CD14-positive monocyte (primary cell): ENCODE data around the gene NEDD1. TPM values are rescaled to one million over a fixed set of nuclear protein-coding genes. Genes with fewer than 3 reads are reported as not detected.

Source experiments
- DNase-seq, 3 donors: peaks; one replicate each; pipeline ENCODE4 v3.0.0-alpha.2; 2011 to 2022
- H2AFZ ChIP-seq: 2 replicates; pipeline ENCODE4 v1.6.0; 2012; ENCODE audit warnings: mild to moderate bottlenecking, low read depth, low read length, inconsistent platforms; ENCODE audit not compliant: insufficient read depth, poor library complexity, severe bottlenecking
- H3K27ac ChIP-seq, 2 donors: 1 replicate in 1 of 2; 2 replicates in 1 of 2; pipeline ENCODE4 v1.5.1; 2012 to 2013; ENCODE audit warnings: low read length in 2 of 2, control low read depth in 1 of 2, inconsistent platforms in 1 of 2, low read depth in 1 of 2, mild to moderate bottlenecking in 1 of 2
- H3K27me3 ChIP-seq, 2 donors: one replicate each; pipeline versions ENCODE4 v1.6.0 to v1.6.1; 2011 to 2013; ENCODE audit warnings: low read length in 2 of 2; ENCODE audit not compliant: control insufficient read depth in 2 of 2, insufficient read depth in 2 of 2
- H3K36me3 ChIP-seq, 2 donors: replicated peaks in 1 of 2; 1 replicate in 1 of 2; 2 replicates in 1 of 2; pipeline versions ENCODE4 v1.5.1 to v1.6.1; 2012 to 2013; ENCODE audit warnings: low read length in 2 of 2, control low read depth in 1 of 2, inconsistent platforms in 1 of 2, mild to moderate bottlenecking in 1 of 2; ENCODE audit not compliant: insufficient read depth in 2 of 2, control insufficient read depth in 1 of 2
- H3K4me1 ChIP-seq, 2 donors: 1 replicate in 1 of 2; 2 replicates in 1 of 2; pipeline versions ENCODE4 v1.5.1 to v1.6.1; 2012 to 2013; ENCODE audit warnings: low read length in 2 of 2, control low read depth in 1 of 2, inconsistent platforms in 1 of 2, mild to moderate bottlenecking in 1 of 2, moderate library complexity in 1 of 2; ENCODE audit not compliant: insufficient read depth in 2 of 2, control insufficient read depth in 1 of 2
- H3K4me2 ChIP-seq: replicated peaks from 2 replicates; pipeline ENCODE3; 2012; ENCODE audit warnings: low read length, moderate library complexity, mild to moderate bottlenecking; ENCODE audit not compliant: poor library complexity, severe bottlenecking; ENCODE audit errors: extremely low read depth
- H3K4me3 ChIP-seq, 3 experiments: fragments of 200-600 bp in 1 of 3; sonication (generic) in 1 of 3; replicated peaks in 1 of 3; 1 replicate in 2 of 3; 2 replicates in 1 of 3; pipeline ENCODE4 v1.5.1; 2011 to 2013; ENCODE audit warnings: low read length in 3 of 3, mild to moderate bottlenecking in 3 of 3, control low read depth in 2 of 3, low read depth in 2 of 3, inconsistent platforms in 1 of 3, moderate library complexity in 1 of 3
- H3K79me2 ChIP-seq: 2 replicates; pipeline ENCODE4 v1.6.0; 2012; ENCODE audit warnings: mild to moderate bottlenecking, control low read depth, inconsistent platforms, low read length, moderate library complexity; ENCODE audit not compliant: insufficient read depth
- H3K9ac ChIP-seq: 2 replicates; pipeline ENCODE4 v1.6.0; 2017; ENCODE audit warnings: low read length, mild to moderate bottlenecking; ENCODE audit not compliant: insufficient read depth, poor library complexity, severe bottlenecking
- H3K9me3 ChIP-seq, 2 donors: replicated peaks in 1 of 2; 1 replicate in 1 of 2; 2 replicates in 1 of 2; pipeline versions ENCODE4 v1.5.1 to v1.6.1; 2012 to 2013; ENCODE audit warnings: low read length in 2 of 2, control low read depth in 1 of 2; ENCODE audit not compliant: control insufficient read depth in 1 of 2, insufficient read depth in 1 of 2
- H4K20me1 ChIP-seq: 2 replicates; pipeline ENCODE4 v1.6.0; 2012; ENCODE audit warnings: mild to moderate bottlenecking, low read length, control low read depth, moderate library complexity; ENCODE audit not compliant: insufficient read depth
- H3K27ac Mint-ChIP-seq, 7 donors: one replicate each; pipeline ENCODE4 v1.8.0; 2020; ENCODE audit warnings: mild to moderate bottlenecking in 7 of 7, mixed read lengths in 7 of 7, moderate library complexity in 6 of 7, inconsistent platforms in 2 of 7
- H3K27me3 Mint-ChIP-seq, 3 donors: one replicate each; pipeline ENCODE4 v1.8.0; 2021 to 2022; ENCODE audit warnings: low read depth in 3 of 3, mild to moderate bottlenecking in 3 of 3, mixed read lengths in 3 of 3, moderate library complexity in 3 of 3, inconsistent platforms in 1 of 3
- H3K36me3 Mint-ChIP-seq, 2 donors: one replicate each; pipeline ENCODE4 v1.8.0; 2020; ENCODE audit warnings: mixed read lengths in 2 of 2, inconsistent platforms in 1 of 2, mild to moderate bottlenecking in 1 of 2
- H3K4me1 Mint-ChIP-seq: one replicate; pipeline ENCODE4 v1.8.0; 2020; ENCODE audit warnings: mild to moderate bottlenecking, mixed read lengths
- H3K4me3 Mint-ChIP-seq, 2 donors: one replicate each; pipeline ENCODE4 v1.8.0; 2020; ENCODE audit warnings: mild to moderate bottlenecking in 2 of 2, mixed read lengths in 2 of 2, moderate library complexity in 1 of 2
- H3K9me3 Mint-ChIP-seq, 7 donors: one replicate each; pipeline ENCODE4 v1.8.0; 2020 to 2022; ENCODE audit warnings: mixed read lengths in 7 of 7, mild to moderate bottlenecking in 6 of 7, moderate library complexity in 6 of 7, inconsistent platforms in 2 of 7
- WGBS: methylation state at CpG from one replicate; pipeline ENCODE4 v1.1.5; 2013; ENCODE audit warnings: missing lambda C conversion rate; ENCODE audit not compliant: insufficient coverage; 5-methylcytosine and 5-hydroxymethylcytosine counted together
- intact Hi-C, 2 donors: fragments of 100-400 bp; cut with micrococcal nuclease; formaldehyde crosslinking; loops; one replicate each; pipeline versions ENCODE4 v1.15.0 to v1.15.1; 2023
- polyA plus RNA-seq, 3 donors: library from polyadenylated mRNA; depleted of rRNA in 1 of 3; unstranded in 2 of 3; stranded (reverse) in 1 of 3; fragments of 300-500 nt in 2 of 3; fragments of >200 nt in 1 of 3; fragmentation: Illumina TruSeq in 2 of 3; gene quantifications; 1 replicate in 2 of 3; 2 replicates in 1 of 3; pipeline ENCODE4 v1.2.3, GENCODE V29; 2012 to 2021
- TF ChIP-seq, protein P1 (sequence below): fragments of 200-600 bp; IDR thresholded peaks from one replicate; pipeline ENCODE4 v1.8.0; 2022; ENCODE audit warnings: antibody characterized with exemption, mild to moderate bottlenecking

NEDD1 gene
- polyA plus RNA-seq, 3 donors, result 5.5 to 18.6 (median 5.8) TPM

DNA sequence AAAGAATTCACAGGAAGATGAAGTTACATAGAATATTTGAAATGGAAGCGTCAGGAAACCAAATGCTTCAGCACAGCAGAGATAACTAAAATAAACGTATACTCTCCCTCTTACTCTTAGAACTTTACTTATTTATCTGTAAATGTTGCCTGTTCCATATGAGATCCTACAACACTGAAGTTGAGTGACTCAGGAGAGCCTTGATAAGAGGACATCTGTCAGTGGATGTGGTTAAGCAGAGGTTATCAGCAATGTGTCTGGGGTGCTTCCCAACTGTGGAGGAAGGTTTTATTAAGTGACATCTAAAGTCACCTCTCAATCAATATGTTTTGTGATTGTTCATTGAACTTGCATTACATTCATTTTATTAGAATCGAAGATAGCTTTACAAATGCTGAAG lies 81.9 kb downstream of the NEDD1 start:
- H3K4me1 Mint-ChIP-seq, result peaks cover 7% of the 10 kb centered on the region
- no CpG with 5 or more reads among the region's 3 CpGs for WGBS
- intact Hi-C loops, result no loop called here
- Histone ChIP-seq H2AFZ (no peak overlapping the region), H3K4me2 (no peak overlapping the region), H3K9ac (no peak overlapping the region), H4K20me1 (no peaks in the 10 kb centered on the region), H3K36me3 (no peaks in the 10 kb centered on the region), H3K79me2 (no peaks in the 10 kb centered on the region), H3K4me3 (no peak overlapping the region), H3K27ac (no peak overlapping the region), H3K9me3 (no peaks in the 10 kb centered on the region), H3K27me3 (peaks cover 28 to 47% of the 10 kb centered on the region in 2 donors), H3K4me1 (peaks cover 4 to 6% of the 10 kb centered on the region in 2 donors)
- TF ChIP-seq, protein P1, sequence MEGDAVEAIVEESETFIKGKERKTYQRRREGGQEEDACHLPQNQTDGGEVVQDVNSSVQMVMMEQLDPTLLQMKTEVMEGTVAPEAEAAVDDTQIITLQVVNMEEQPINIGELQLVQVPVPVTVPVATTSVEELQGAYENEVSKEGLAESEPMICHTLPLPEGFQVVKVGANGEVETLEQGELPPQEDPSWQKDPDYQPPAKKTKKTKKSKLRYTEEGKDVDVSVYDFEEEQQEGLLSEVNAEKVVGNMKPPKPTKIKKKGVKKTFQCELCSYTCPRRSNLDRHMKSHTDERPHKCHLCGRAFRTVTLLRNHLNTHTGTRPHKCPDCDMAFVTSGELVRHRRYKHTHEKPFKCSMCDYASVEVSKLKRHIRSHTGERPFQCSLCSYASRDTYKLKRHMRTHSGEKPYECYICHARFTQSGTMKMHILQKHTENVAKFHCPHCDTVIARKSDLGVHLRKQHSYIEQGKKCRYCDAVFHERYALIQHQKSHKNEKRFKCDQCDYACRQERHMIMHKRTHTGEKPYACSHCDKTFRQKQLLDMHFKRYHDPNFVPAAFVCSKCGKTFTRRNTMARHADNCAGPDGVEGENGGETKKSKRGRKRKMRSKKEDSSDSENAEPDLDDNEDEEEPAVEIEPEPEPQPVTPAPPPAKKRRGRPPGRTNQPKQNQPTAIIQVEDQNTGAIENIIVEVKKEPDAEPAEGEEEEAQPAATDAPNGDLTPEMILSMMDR, result no peak
- peak overlapping the region in 1 of 7 donors; percentile 25 for H3K27ac Mint-ChIP-seq
- H3K9me3 Mint-ChIP-seq, result peaks cover 0 to 7% (median 0%) of the 10 kb centered on the region in 7 donors
- H3K4me3 Mint-ChIP-seq, result no peak overlapping the region
- no peak for DNase-seq
- no peaks in the 10 kb centered on the region for H3K36me3 Mint-ChIP-seq
- peaks cover 10 to 41% (median 27%) of the 10 kb centered on the region in 3 donors for H3K27me3 Mint-ChIP-seq

DNA sequence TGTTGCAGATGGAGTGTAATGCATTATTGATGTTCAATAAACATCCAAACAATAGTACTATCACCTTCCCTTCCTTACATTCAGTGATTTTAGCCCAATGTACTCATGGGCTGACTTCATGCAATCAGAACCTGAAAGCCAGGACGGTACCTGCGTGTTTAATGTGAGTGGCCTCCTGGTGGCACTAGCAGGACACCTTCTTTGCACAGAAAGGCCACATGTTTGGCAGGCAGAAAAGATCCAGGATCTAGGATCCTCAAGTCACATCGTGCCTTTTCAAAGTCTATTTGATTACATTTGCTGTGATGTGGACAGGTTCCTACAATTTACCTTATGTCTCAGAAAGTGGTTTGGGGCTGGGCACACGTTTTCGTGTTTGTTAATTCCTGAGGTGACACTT lies 82.9 kb downstream of the NEDD1 start:
- Histone ChIP-seq H3K36me3 (no peaks in the 10 kb centered on the region), H3K9ac (no peak overlapping the region), H3K27me3 (peaks cover 25 to 41% of the 10 kb centered on the region in 2 donors), H3K4me3 (no peak overlapping the region), H2AFZ (no peak overlapping the region), H3K79me2 (no peaks in the 10 kb centered on the region), H3K9me3 (no peaks in the 10 kb centered on the region), H4K20me1 (no peaks in the 10 kb centered on the region), H3K4me1 (peaks cover 4 to 6% of the 10 kb centered on the region in 2 donors), H3K4me2 (no peak overlapping the region), H3K27ac (no peak overlapping the region)
- peaks cover 11 to 40% (median 28%) of the 10 kb centered on the region in 3 donors for H3K27me3 Mint-ChIP-seq
- peaks cover 0 to 7% (median 0%) of the 10 kb centered on the region in 7 donors for H3K9me3 Mint-ChIP-seq
- intact Hi-C loops, result no loop called here
- H3K27ac Mint-ChIP-seq, result no peak overlapping the region
- no peak for DNase-seq
- TF ChIP-seq, protein P1, result no peak
- peaks cover 7% of the 10 kb centered on the region for H3K4me1 Mint-ChIP-seq
- no peaks in the 10 kb centered on the region for H3K36me3 Mint-ChIP-seq
- WGBS, result 79% methylated on average over 3 of the region's 5 CpGs
- H3K4me3 Mint-ChIP-seq, result no peak overlapping the region
